ENCODE measurements around the gene CAP2.

DNA sequence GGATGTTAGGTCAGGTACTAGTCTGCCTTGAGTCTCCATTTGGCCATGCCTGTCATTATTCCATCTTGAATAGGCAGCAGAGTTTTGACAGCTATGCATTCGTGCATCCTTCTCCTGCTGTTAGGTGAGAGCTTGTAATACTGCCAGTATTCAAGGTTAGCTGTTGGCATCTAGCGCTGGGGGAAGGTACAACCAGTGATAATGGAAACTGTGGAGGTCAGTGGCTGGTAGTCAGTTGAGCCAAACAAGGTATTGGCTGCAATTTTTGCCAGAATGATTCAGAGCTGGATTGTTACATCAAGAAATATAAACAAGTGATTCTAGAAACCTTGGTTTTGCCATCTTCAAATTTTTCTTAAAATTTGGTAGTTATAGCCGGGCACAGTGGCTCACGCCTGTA lies 213.2 kb downstream of the CAP2 start:
- TF ChIP-seq, protein P1, sequence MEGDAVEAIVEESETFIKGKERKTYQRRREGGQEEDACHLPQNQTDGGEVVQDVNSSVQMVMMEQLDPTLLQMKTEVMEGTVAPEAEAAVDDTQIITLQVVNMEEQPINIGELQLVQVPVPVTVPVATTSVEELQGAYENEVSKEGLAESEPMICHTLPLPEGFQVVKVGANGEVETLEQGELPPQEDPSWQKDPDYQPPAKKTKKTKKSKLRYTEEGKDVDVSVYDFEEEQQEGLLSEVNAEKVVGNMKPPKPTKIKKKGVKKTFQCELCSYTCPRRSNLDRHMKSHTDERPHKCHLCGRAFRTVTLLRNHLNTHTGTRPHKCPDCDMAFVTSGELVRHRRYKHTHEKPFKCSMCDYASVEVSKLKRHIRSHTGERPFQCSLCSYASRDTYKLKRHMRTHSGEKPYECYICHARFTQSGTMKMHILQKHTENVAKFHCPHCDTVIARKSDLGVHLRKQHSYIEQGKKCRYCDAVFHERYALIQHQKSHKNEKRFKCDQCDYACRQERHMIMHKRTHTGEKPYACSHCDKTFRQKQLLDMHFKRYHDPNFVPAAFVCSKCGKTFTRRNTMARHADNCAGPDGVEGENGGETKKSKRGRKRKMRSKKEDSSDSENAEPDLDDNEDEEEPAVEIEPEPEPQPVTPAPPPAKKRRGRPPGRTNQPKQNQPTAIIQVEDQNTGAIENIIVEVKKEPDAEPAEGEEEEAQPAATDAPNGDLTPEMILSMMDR (IDR thresholded peaks at IDR 0.05), result no peak
- TF ChIP-seq SIN3A (IDR thresholded peaks at IDR 0.05; ENCODE audit: borderline replicate concordance, insufficient read depth, low read depth, low read length), result no peak
- TF ChIP-seq POLR2AphosphoS5 (IDR thresholded peaks at IDR 0.05; ENCODE audit: low read depth, low read length), result no peak
- TF ChIP-seq, protein P2, sequence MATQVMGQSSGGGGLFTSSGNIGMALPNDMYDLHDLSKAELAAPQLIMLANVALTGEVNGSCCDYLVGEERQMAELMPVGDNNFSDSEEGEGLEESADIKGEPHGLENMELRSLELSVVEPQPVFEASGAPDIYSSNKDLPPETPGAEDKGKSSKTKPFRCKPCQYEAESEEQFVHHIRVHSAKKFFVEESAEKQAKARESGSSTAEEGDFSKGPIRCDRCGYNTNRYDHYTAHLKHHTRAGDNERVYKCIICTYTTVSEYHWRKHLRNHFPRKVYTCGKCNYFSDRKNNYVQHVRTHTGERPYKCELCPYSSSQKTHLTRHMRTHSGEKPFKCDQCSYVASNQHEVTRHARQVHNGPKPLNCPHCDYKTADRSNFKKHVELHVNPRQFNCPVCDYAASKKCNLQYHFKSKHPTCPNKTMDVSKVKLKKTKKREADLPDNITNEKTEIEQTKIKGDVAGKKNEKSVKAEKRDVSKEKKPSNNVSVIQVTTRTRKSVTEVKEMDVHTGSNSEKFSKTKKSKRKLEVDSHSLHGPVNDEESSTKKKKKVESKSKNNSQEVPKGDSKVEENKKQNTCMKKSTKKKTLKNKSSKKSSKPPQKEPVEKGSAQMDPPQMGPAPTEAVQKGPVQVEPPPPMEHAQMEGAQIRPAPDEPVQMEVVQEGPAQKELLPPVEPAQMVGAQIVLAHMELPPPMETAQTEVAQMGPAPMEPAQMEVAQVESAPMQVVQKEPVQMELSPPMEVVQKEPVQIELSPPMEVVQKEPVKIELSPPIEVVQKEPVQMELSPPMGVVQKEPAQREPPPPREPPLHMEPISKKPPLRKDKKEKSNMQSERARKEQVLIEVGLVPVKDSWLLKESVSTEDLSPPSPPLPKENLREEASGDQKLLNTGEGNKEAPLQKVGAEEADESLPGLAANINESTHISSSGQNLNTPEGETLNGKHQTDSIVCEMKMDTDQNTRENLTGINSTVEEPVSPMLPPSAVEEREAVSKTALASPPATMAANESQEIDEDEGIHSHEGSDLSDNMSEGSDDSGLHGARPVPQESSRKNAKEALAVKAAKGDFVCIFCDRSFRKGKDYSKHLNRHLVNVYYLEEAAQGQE (IDR thresholded peaks at IDR 0.05; ENCODE audit: insufficient read depth in 1 of 2, low read depth in 2 of 2, low read length in 1 of 2), result no peak
- no peak for TF ChIP-seq TCF7L2 (IDR thresholded peaks at IDR 0.05; ENCODE audit: low read depth, low read length)
